GM12864 (cell line): ENCODE measurements around the gene MAD1L1.

Source experiments
- DNase-seq: peaks from one replicate; pipeline ENCODE4 v3.0.0-alpha.2; 2011; ENCODE audit warnings: low read depth
- H3K4me3 ChIP-seq: 2 replicates; pipeline ENCODE4 v1.5.1; 2011; ENCODE audit warnings: mild to moderate bottlenecking, low read depth, low read length, control low read depth
- TF ChIP-seq, protein P1 (sequence below): IDR thresholded peaks from 2 replicates; pipeline ENCODE4 v1.5.1; 2011; ENCODE audit warnings: low read depth, mild to moderate bottlenecking, moderate library complexity, low read length, control low read depth, inconsistent platforms; ENCODE audit errors: missing control alignments

The MAD1L1 gene

GRCh38 chr7:2110610-2111396 is 121.9 kb downstream of the MAD1L1 start:
- DNase-seq: no peak
- TF ChIP-seq, protein P1, sequence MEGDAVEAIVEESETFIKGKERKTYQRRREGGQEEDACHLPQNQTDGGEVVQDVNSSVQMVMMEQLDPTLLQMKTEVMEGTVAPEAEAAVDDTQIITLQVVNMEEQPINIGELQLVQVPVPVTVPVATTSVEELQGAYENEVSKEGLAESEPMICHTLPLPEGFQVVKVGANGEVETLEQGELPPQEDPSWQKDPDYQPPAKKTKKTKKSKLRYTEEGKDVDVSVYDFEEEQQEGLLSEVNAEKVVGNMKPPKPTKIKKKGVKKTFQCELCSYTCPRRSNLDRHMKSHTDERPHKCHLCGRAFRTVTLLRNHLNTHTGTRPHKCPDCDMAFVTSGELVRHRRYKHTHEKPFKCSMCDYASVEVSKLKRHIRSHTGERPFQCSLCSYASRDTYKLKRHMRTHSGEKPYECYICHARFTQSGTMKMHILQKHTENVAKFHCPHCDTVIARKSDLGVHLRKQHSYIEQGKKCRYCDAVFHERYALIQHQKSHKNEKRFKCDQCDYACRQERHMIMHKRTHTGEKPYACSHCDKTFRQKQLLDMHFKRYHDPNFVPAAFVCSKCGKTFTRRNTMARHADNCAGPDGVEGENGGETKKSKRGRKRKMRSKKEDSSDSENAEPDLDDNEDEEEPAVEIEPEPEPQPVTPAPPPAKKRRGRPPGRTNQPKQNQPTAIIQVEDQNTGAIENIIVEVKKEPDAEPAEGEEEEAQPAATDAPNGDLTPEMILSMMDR: no peak
- no peak overlapping the region for H3K4me3 ChIP-seq

DNA sequence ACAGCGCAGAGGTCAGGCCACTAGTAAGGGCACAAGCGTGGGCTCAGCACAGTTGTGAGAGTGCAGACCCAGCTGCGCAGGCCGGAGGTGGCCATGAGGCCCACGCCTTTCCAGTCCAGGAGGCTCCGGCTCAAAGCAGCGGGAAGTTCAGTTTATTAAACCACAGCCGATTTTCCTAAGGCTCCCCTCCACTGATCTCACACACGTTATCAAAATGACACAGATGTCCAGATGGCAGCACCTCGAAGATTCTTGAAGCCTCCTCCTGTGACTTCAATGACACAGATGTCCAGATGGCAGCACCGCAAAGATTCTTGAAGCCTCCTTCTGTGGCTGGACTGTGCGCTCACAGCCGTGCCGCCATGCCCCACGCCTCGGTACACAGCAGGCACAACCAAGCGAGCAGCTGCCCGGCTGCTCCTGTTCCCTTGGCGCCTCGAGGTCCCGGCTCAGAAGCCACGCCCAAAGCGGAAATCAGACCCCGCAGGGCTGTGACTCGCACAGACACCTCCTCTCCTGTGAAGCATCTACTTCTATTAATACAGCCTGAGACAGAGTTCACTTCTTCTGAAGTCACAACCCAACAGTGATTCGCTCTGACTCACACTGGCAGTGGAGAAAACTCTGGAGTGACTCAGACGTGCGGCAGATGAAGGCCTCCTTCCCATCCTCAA is 122.7 kb downstream of the MAD1L1 start:
- peak; percentile 35 for DNase-seq
- H3K4me3 ChIP-seq: peak overlapping the region; percentile 6; the same call in 1 of the 2 replicates
- TF ChIP-seq, protein P1: no peak

DNA sequence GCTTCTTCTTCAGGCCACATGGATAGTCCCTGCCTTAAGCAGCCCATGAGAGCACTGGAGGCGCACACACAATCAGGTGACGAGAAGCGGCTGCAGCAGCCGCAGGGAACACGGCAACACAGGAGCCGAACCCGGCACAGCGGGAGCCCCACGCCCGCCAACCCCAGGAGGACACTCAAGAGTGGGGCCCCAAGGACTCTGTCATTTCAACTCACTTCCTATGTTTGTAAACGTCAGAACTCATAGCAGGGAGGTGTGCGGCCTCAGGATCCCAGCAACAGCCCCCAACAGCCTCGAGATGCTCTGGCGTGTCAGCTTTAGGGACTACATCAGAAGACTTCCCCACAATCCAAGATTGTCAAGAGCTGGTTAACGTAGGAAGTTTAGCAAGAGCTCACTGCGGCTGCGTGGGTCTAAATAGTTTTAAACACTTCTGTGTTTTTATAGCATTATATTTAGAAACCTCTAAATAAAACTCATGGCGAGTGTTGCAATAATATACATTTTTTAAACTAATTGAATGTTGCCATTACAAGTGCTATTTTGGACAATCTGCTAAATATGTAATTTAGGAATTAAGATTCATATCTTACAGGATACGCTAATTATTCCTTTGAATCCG is 123.4 kb downstream of the MAD1L1 start:
- DNase-seq: no peak
- TF ChIP-seq, protein P1: no peak

GRCh38 chr7:2108501-2109250 is 124.1 kb downstream of the MAD1L1 start:
- DNase-seq: no peak
- TF ChIP-seq, protein P1: no peak

More for the DNA sequence above, 123.4 kb downstream of the MAD1L1 start:
- H3K4me3 ChIP-seq: no peak overlapping the region

DNA sequence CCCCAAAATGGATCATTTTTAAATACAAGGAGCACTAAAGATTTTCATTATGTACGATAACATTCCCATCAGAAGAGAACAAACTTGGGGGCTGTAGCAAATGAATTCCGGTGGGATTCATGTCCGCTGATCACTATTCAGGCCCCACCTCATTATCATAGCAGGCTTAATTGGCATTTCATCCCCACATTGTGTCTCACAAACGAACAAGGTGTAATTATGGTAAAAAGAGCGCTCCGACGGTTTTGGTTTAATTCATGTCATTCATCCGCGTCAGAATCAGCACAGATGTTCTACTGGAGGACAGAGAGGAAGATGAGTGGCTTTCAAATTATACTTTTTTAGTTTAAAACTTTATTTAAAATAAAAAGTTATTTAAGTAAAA is 124.7 kb downstream of the MAD1L1 start:
- TF ChIP-seq, protein P1: no peak
- DNase-seq: no peak
- H3K4me3 ChIP-seq: no peak overlapping the region

More at GRCh38 chr7:2108501-2109250, 124.1 kb downstream of the MAD1L1 start:
- no peak overlapping the region for H3K4me3 ChIP-seq

DNA sequence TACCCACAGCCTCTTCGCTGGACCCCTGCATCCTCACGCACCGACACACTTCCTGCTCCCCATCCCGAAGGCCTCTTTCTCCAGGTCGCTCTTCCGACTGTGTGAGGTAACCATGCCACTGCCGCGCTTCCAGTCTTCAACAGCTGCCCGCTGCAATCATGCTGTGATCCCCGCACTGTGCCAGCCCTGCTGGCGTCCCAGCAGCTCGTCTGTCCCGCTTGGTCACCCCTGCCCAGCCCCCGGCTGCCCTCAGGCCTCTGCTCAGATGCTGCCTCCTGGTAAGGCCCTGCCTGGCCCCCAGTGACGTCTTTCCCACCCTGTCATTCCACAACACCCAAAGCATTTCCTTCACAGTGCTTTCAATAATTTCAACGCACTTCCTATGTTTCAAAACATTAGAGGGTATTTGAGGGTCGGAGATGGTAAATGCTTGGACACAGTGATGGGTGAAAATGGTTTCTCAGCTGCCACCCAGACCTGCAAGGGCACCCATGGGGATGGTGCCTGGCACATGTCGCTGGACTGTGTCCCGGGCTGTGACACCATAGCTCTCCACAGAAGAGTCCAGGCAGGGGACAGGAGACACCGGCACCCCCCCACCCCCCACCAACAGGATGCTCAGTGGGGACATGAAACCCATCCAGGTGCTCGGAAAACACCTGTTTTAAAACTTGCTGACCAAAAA is 125.2 kb downstream of the MAD1L1 start:
- TF ChIP-seq, protein P1: no peak
- DNase-seq: no peak
- no peak overlapping the region for H3K4me3 ChIP-seq
